ENCODE measurements around the gene HS6ST2. TPM values are rescaled to one million over a fixed set of nuclear protein-coding genes. Genes with fewer than 3 reads are reported as not detected.

The HS6ST2 gene
- total and polyA plus RNA-seq, 9 of the 15 experiments (the other 6 are each of a cell fraction or from before 2014, with no cell fraction given) = not detected

- Histone ChIP-seq H3K27ac (ENCODE audit: extremely low read depth, low read depth, low read length) (no peak overlapping the region), H4K20me1 (replicated peaks; ENCODE audit: control insufficient read depth, insufficient read depth, low read length) (no peaks in the 10 kb centered on the region), H3K36me3 (ENCODE audit: control insufficient read depth, insufficient read depth, low read length) (no peaks in the 10 kb centered on the region), H3K27me3 (ENCODE audit: control insufficient read depth in 2 of 2, insufficient read depth in 2 of 2, low read length in 2 of 2) (no peaks in the 10 kb centered on the region), H3K9me3 (replicated peaks; ENCODE audit: control insufficient read depth, insufficient read depth, low read depth, low read length) (no peaks in the 10 kb centered on the region), H3K4me1 (replicated peaks in 1 of 2; ENCODE audit: control insufficient read depth in 2 of 2, insufficient read depth in 2 of 2, low read length in 2 of 2) (no peaks in the 10 kb centered on the region), H3K79me2 (ENCODE audit: control insufficient read depth, insufficient read depth, low read length) (no peaks in the 10 kb centered on the region), H3K9me1 (ENCODE audit: control insufficient read depth, insufficient read depth, low read length) (no peaks in the 10 kb centered on the region), H3K9ac (ENCODE audit: insufficient read depth in 1 of 2, low read depth in 2 of 2, low read length in 2 of 2) (no peak overlapping the region), H2AFZ (ENCODE audit: low read depth, low read length) (no peak overlapping the region), H3K4me3 (no peak overlapping the region), H3K4me2 (ENCODE audit: insufficient read depth, low read length) (no peak overlapping the region)
- ChIA-PET POLR2A (no interaction called here), CTCF (ENCODE audit: low intra/inter-chr PET ratio) (no interaction called here)
- FAIRE-seq (no peak), ATAC-seq (no peak), DNase-seq (ENCODE audit: extremely low read depth in 1 of 4, low spot score in 3 of 4) (no peak)
- in situ Hi-C loops (cut with MboI) = no loop called here
- BruUV-seq (replicated peaks) = no TSS peak
- 0% methylated on average over 3 of the region's 4 CpGs for WGBS (ENCODE audit: insufficient coverage, low coverage, missing lambda C conversion rate)
- no peak for TF ChIP-seq SIRT6 (IDR thresholded peaks at IDR 0.05; ENCODE audit: low read depth, low read length)
- TF ChIP-seq TCF15 (CRISPR knock-in tag; IDR thresholded peaks at IDR 0.05) = no peak
- intact Hi-C loops (cut with micrococcal nuclease) = no loop called here
These were observed 115.8 kb downstream of the HS6ST2 start for GRCh38 chrX:132842460-132843238.

- ChIA-PET CTCF (ENCODE audit: low intra/inter-chr PET ratio) (no interaction called here), POLR2A (no interaction called here)
- H3K27me3 ChIP-seq (ENCODE audit: control insufficient read depth in 2 of 2, insufficient read depth in 2 of 2, low read length in 2 of 2) = no peaks in the 10 kb centered on the region
- no peaks in the 10 kb centered on the region for H3K9me1 ChIP-seq (ENCODE audit: control insufficient read depth, insufficient read depth, low read length)
- H3K27ac ChIP-seq (ENCODE audit: extremely low read depth, low read depth, low read length) = no peak overlapping the region
- H3K9ac ChIP-seq (ENCODE audit: insufficient read depth in 1 of 2, low read depth in 2 of 2, low read length in 2 of 2) = no peak overlapping the region
- H3K9me3 ChIP-seq (replicated peaks; ENCODE audit: control insufficient read depth, insufficient read depth, low read depth, low read length) = no peaks in the 10 kb centered on the region
- H4K20me1 ChIP-seq (replicated peaks; ENCODE audit: control insufficient read depth, insufficient read depth, low read length) = no peaks in the 10 kb centered on the region
- no TSS peak for BruUV-seq (replicated peaks)
- H2AFZ ChIP-seq (ENCODE audit: low read depth, low read length) = no peak overlapping the region
- no peak overlapping the region for H3K4me2 ChIP-seq (ENCODE audit: insufficient read depth, low read length)
- H3K4me3 ChIP-seq = no peak overlapping the region
- no peaks in the 10 kb centered on the region for H3K79me2 ChIP-seq (ENCODE audit: control insufficient read depth, insufficient read depth, low read length)
- intact Hi-C loops (cut with micrococcal nuclease) = no loop called here
- H3K36me3 ChIP-seq (ENCODE audit: control insufficient read depth, insufficient read depth, low read length) = no peaks in the 10 kb centered on the region
- DNase-seq (ENCODE audit: extremely low read depth in 1 of 4, low spot score in 3 of 4) = no peak
- in situ Hi-C loops (cut with MboI) = no loop called here
- no peak for ATAC-seq
- no peak for FAIRE-seq
- 0% methylated on average over 5 of the region's 5 CpGs for WGBS (ENCODE audit: insufficient coverage, low coverage, missing lambda C conversion rate)
- no peaks in the 10 kb centered on the region for H3K4me1 ChIP-seq (replicated peaks in 1 of 2; ENCODE audit: control insufficient read depth in 2 of 2, insufficient read depth in 2 of 2, low read length in 2 of 2)
- TF ChIP-seq MBD2 (IDR thresholded peaks at IDR 0.05; ENCODE audit: borderline replicate concordance, low read depth) (no peak), FIP1L1 (IDR thresholded peaks at IDR 0.05; ENCODE audit: low read depth, low read length, poor library complexity, severe bottlenecking) (no peak), NCOA4 (IDR thresholded peaks at IDR 0.05; ENCODE audit: partially characterized antibody) (no peak), ZNF707 (CRISPR knock-in tag; conservative IDR thresholded peaks at IDR 0.05) (no peak), ZNF324 (CRISPR knock-in tag; IDR thresholded peaks at IDR 0.05) (no peak), JUNB (CRISPR knock-in tag; conservative IDR thresholded peaks at IDR 0.05) (no peak), ZFX (CRISPR knock-in tag; IDR thresholded peaks at IDR 0.05) (no peak), ZNF316 (IDR thresholded peaks at IDR 0.05) (no peak), ZBTB34 (CRISPR knock-in tag; IDR thresholded peaks at IDR 0.05) (no peak), TFE3 (CRISPR knock-in tag; IDR thresholded peaks at IDR 0.05) (no peak), PHF21A (IDR thresholded peaks at IDR 0.05; ENCODE audit: borderline replicate concordance, low read depth) (no peak), CSDE1 (IDR thresholded peaks at IDR 0.05) (no peak)
These were observed 120.5 kb downstream of the HS6ST2 start for GRCh38 chrX:132837967-132838366.

Data from K562 (cell line).